Measurements from ENCODE around the gene PRR11.

PRR11 gene

DNA sequence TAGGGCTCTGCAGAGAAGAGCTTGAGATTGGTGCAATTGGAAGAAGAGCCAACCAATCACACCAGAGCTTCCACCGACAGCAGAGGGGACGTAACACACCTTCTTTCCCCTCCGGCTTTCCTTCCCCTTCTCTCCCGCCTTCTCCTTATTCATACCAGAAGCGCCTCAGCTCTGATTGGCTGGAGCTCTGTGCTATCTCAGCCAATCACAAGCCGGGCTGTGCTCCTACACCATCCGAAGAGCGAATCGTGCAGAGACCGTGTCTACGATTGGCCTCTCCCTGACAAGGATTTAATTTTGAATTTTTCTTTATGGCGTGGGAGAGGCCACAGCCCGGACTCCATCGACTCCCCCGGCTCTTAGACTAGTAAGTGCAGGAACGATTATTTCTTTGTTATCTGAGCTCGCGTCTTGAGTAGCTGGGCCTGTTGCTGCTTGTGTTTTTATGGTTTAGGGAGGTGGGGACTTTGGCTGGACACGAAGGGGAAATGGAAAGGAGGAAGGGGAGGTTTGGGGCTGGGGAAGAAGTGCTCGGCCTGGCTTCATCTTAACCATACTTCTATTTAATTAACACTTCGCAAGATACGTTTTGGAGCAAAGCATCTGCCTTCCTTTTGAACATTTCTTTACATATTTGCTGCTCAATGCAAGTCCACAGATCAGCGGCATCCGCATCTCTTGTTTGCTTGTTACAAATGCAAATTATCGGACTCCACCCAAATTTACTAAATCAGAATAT is at the start of gene PRR11:
Gene PRR11 (plus strand): TSS at position 308 of the 739 bp plus-strand sequence. CDS start 14,007 bp downstream, outside the sequence.
- in situ Hi-C loops (cut with HindIII; ENCODE audit: low pct_unique_long_range_greater_than_20kb, low sequenced_read_pairs), result no loop called here
- no peak for TF ChIP-seq JUND (IDR thresholded peaks at IDR 0.05; ENCODE audit: low read depth)
- DNase-seq (ENCODE audit: low read depth in 1 of 2, low spot score in 1 of 2), result peak in 1 of 2 experiments; percentile 86

DNA sequence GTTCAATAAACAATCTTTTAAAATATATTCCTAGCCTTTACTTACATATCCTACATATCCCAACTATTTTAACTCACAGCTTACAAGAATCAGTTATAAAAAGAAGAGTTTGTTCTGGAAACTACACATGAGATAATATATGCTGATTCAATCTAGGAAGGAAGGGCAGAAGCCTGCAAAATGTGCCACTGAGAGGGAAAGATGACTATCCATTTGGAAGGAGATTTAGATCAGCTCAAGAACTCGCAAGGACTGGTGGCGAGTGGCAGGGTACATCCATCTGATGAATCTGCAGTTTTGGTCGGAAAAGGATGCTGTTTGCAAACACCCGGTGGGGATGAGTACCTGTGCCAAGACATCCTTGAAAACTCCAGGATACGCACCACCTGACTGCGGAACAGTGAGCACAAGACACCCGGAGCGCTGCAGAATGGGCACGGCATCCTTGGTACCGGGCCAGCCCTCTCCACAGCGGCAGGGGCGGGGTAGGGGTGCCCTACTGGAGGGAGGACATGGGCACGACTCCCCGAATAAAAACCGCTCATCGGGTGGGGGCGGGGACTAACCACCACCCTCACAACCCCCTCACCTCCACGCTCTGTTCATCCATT is 49.6 kb upstream of the PRR11 start:
- in situ Hi-C loops (cut with HindIII; ENCODE audit: low pct_unique_long_range_greater_than_20kb, low sequenced_read_pairs), result no loop called here
- peak; percentile 21 to 88 for DNase-seq (ENCODE audit: low read depth in 1 of 2, low spot score in 1 of 2)
- TF ChIP-seq JUND (IDR thresholded peaks at IDR 0.05; ENCODE audit: low read depth), result no peak

DNA sequence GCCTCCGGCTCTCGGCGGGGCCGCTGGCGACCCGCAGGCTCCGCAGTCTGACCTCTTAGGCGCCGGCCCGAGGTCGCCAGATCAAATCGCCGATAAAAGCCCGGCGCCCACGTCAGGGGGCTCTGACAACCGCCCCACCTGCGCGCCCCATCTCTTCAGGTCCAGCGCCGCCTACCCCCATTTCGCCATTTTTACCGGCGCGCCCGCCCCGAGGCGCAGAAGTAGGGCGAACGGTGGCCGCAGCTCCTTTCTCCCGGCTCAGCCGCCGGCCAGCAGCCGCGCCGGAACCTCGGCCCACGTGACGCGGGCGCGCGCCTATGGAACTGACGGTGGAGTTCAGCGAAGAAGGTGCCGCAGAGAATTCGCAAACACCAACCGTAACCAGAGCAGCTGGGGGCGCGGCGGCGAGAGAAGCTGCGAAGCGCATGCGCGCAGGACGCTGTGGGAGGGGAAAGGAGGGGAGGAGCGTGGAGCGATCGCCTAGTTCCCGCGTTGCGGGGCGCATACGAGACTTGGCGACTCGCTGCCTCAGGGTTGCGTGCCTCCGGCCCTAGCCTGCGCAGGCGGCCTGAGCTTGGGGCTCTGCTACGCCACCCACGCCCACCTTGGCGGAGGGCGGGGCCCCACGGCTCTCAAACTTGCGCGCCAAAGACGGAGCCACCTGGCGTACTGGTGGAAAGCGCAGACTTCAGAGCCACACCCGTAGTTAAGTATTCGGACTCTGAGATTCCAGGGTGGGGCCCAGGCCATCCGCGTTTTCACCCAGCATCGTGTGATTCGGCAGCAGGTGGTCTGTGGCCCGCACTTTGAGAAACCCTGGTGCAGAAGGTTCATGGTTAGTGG is 48.9 kb upstream of the PRR11 start, which contains the start of gene TRIM37:
Gene TRIM37 (minus strand): TSS at position 418 of the 843 bp plus-strand sequence. CDS start 419 bp downstream, outside the sequence.
- peak; percentile 96 to 100 for DNase-seq (ENCODE audit: low read depth in 1 of 2, low spot score in 1 of 2)
- TF ChIP-seq JUND (IDR thresholded peaks at IDR 0.05; ENCODE audit: low read depth), result no peak
- in situ Hi-C loops (cut with HindIII; ENCODE audit: low pct_unique_long_range_greater_than_20kb, low sequenced_read_pairs), result no loop called here

DNA sequence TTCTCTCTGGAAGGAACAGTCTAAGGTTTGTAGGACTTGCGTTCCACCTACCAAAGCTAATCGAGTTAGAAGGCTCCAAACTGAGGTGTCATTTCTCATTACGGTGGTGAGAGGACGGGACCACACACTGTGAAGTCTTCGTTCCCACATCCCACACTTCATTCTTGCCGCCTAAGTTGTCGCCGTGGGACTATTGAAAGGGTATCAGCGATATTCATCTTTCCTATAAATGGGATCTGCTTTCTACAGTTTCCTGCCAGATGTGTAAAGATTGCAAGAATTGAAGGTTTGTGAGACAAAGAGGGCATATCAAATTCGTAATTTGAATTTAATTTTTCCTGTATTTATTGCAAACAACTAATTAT is 48.3 kb upstream of the PRR11 start:
- no peak for DNase-seq (ENCODE audit: low read depth in 1 of 2, low spot score in 1 of 2)
- TF ChIP-seq JUND (IDR thresholded peaks at IDR 0.05; ENCODE audit: low read depth), result no peak; the same call in 1 of the 2 replicates
- in situ Hi-C loops (cut with HindIII; ENCODE audit: low pct_unique_long_range_greater_than_20kb, low sequenced_read_pairs), result no loop called here

DNA sequence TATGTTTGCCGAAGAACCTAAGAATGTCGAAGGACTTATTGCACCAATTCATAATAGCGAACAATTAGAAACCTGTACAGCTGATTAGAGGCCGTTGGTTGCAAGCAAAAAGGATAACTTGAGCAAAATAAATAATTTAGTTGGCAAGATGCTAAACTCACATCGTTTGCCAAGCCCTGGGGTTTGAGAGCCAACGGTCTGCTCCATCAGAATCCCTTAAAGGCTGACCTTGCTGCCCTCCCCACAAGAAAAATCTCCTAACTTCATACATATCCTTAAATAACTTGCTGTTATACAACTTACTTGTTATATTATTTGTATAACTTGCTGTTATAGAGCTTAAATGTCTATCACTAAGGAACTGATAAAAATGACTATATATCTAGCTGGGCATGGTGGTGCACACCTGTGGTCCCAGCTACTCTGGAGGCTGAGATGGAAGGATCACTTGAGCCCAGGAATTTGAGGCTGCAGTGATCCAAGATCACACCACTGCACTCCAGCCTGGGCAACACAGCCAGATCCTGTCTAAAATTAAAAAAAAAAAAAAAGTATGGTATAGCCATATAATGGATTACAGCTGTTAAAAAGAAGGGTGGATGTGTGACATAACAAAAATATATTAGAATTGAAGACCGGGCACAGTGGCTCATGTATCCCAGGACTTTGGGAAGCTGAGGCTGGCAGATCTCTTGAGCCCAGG is 47.0 kb upstream of the PRR11 start:
- DNase-seq (ENCODE audit: low read depth in 1 of 2, low spot score in 1 of 2), result no peak
- in situ Hi-C loops (cut with HindIII; ENCODE audit: low pct_unique_long_range_greater_than_20kb, low sequenced_read_pairs), result no loop called here
- no peak for TF ChIP-seq JUND (IDR thresholded peaks at IDR 0.05; ENCODE audit: low read depth)

DNA sequence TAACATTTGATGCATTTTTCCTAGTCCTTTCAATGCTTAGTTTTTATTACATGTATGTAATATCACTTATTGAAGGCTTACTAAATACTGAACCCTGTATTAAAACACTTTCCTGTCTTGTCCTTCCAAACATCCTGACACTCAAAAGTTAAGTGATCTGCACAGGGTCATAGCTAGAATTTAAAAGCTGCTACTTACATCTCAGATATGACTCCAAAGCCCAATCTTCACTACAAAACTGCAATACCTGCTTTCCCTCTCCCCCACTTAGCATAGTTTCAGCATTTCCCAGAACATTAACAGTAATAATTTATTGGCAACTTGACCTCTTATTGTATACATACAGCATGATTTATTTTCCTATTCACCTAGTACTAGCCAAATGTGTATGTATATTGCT is 44.6 kb upstream of the PRR11 start:
- in situ Hi-C loops (cut with HindIII; ENCODE audit: low pct_unique_long_range_greater_than_20kb, low sequenced_read_pairs), result no loop called here
- DNase-seq (ENCODE audit: low read depth in 1 of 2, low spot score in 1 of 2), result no peak
- no peak for TF ChIP-seq JUND (IDR thresholded peaks at IDR 0.05; ENCODE audit: low read depth)

DNA sequence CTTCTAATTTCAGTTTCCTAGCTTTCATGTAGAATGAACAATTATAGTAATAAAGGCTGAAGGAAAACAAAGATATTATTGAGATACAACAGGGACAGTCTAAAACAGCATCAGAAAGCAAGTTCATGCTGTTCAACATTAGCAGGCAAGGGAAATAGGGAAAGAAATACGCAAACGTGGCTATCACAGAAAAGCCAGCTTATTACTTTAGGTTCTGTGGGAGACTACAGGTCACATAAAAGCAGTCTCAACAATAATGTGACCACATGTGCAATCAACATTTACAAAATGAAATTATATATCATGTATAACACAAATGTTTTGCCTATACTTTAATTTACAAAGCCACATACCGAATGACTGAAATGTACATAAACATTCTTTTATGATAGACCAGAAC is 44.0 kb upstream of the PRR11 start:
- no peak for DNase-seq (ENCODE audit: low read depth in 1 of 2, low spot score in 1 of 2)
- in situ Hi-C loops (cut with HindIII; ENCODE audit: low pct_unique_long_range_greater_than_20kb, low sequenced_read_pairs), result no loop called here
- TF ChIP-seq JUND (IDR thresholded peaks at IDR 0.05; ENCODE audit: low read depth), result no peak

DNA sequence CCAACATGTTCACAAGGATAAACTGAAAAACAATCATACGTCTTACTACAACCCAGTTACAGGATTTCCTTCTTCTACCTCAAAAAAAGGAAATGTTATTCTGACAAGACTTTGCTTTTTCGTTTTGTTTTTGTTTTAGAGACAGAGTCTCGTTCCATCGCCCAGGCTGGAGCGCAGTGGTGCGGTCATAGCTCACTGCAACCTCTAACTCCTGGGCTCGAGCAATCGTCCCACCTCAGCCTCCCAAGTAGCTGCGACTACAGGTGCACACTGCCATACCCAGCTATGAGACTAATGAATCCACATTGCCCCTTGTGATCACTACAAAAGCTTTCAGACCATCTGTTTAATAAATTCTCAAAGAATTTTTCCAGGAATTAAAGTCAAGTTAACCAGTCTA is 40.1 kb upstream of the PRR11 start:
- no peak for DNase-seq (ENCODE audit: low read depth in 1 of 2, low spot score in 1 of 2)
- in situ Hi-C loops (cut with HindIII; ENCODE audit: low pct_unique_long_range_greater_than_20kb, low sequenced_read_pairs), result no loop called here
- no peak for TF ChIP-seq JUND (IDR thresholded peaks at IDR 0.05; ENCODE audit: low read depth)

DNA sequence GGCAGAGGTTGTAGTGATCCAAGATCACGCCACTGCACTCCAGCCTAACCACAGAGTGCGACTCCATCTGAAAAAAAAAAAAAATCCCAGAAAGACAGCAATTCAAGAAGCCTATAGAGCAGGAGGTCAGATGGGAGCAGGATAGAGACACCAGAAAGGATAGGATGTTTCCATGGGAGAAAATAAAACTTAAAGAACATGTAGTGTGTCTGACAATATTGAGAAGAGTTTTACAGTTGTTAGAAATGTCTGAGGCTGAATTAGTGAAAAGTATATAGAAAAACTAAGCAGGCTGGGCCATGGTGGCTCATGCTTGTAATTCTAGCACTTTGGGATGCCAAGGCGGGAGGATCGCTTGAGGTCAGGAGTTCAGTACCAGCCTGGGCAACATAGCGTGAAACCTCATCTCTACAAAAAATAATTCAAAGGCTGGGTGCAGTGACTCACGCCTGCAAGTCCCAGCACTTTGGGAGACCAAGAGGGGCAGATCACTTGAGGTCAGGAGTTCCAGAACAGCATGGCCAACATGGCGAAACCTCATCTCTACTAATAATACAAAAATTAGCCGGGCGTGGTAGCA is 33.6 kb upstream of the PRR11 start:
- in situ Hi-C loops (cut with HindIII; ENCODE audit: low pct_unique_long_range_greater_than_20kb, low sequenced_read_pairs), result no loop called here
- DNase-seq (ENCODE audit: low read depth in 1 of 2, low spot score in 1 of 2), result no peak
- no peak for TF ChIP-seq JUND (IDR thresholded peaks at IDR 0.05; ENCODE audit: low read depth)

DNA sequence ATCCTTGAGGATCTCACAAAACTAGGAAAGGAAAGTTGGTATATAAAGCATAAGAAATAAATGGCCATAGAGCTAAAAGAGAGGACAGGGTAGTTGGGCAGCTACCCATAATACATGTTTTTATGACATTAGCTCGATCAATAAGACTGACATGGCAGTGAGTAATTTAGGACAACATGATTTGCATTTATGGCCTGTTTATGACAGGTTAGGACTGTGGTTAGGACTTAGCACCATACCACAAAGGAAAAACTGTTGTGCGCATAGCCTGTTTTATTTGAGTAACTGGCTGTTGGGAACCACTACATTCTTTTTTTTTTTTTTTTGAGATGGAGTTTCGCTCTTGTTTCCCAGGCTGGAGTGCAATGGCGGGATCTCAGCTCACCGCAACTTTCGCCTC is 30.9 kb upstream of the PRR11 start:
- TF ChIP-seq JUND (IDR thresholded peaks at IDR 0.05; ENCODE audit: low read depth), result no peak
- in situ Hi-C loops (cut with HindIII; ENCODE audit: low pct_unique_long_range_greater_than_20kb, low sequenced_read_pairs), result no loop called here
- DNase-seq (ENCODE audit: low read depth in 1 of 2, low spot score in 1 of 2), result no peak

DNA sequence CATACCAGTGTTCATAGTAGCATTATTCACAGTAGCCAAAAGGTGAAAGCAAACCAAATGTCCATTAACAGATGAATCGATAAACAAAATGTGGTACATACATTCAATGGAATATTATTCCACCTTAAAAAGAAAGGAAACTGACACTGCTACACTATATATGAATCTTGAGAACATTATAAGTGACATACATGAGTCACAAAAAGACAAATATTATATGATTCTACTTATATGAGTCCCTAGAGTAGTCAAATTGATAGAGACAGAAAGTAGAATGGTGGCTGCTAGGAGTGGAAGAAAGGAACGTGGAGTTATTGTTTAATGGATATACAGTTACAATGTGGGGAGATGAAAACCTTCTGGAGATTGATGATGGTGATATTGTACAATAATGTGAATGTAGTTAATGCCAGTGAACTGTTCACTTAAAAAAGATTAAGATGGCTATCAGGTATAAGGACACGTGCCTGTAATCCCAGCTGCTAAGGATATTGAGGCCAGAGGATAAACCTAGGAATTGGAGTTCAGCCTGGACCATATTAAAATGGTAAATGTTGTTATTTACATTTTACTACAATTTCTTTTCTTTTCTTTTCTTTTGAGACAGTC is 28.6 kb upstream of the PRR11 start:
- no peak for DNase-seq (ENCODE audit: low read depth in 1 of 2, low spot score in 1 of 2)
- in situ Hi-C loops (cut with HindIII; ENCODE audit: low pct_unique_long_range_greater_than_20kb, low sequenced_read_pairs), result no loop called here
- no peak for TF ChIP-seq JUND (IDR thresholded peaks at IDR 0.05; ENCODE audit: low read depth)

DNA sequence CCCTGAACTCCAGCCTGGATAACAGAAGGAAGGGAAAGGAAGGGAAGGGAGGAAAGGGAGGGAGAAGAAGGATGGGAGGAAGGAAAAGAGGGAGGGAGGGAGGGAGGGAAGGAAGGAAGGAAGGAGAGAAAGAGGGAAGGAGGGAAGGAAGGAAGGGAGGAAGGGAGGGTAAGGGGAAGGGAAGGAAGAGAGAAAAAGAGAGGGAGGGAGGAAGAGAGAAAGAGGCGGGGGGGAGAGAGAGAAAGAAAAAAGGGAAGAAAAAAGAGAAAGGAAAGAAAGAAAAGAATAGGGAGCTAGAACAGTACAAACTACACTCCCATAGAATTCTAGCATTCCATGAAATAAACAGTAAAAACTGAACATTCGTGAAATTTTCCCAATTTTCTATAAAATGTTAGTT is 25.7 kb upstream of the PRR11 start:
- TF ChIP-seq JUND (IDR thresholded peaks at IDR 0.05; ENCODE audit: low read depth), result no peak
- no peak for DNase-seq (ENCODE audit: low read depth in 1 of 2, low spot score in 1 of 2)
- in situ Hi-C loops (cut with HindIII; ENCODE audit: low pct_unique_long_range_greater_than_20kb, low sequenced_read_pairs), result no loop called here

Measured in T47D (cell line).